GM21447 (cell line): ENCODE data around the gene SRD5A2.

Source experiments
- ATAC-seq: cut with Tn5 transposase; IDR thresholded peaks from one replicate; pipeline ENCODE4 v1.9.1; 2021; ENCODE audit not compliant: unreplicated experiment

The SRD5A2 gene

GRCh38 chr2:31474296-31474695 lies 106.4 kb downstream of the SRD5A2 start:
- no peak for ATAC-seq
